HG03135 (cell line): ENCODE measurements around the gene MAMLD1.

Source experiments
- ATAC-seq: cut with Tn5 transposase; IDR thresholded peaks from one replicate; pipeline ENCODE4 v1.9.1; 2021; ENCODE audit warnings: mild to moderate bottlenecking, moderate library complexity; ENCODE audit not compliant: unreplicated experiment

MAMLD1 gene

GRCh38 chrX:150558424-150558823 is 195.3 kb downstream of the MAMLD1 start:
- ATAC-seq = no peak
